WTC11 (cell line): Measurements from ENCODE around the gene OBSCN. TPM values are rescaled to one million over a fixed set of nuclear protein-coding genes. Genes with fewer than 3 reads are reported as not detected.

Source experiments
- ATAC-seq: fragments of 200-7000 bp; cut with Tn5 transposase; 2 replicates; pipeline ENCODE4 v1.10.0; 2021; ENCODE audit warnings: mild to moderate bottlenecking, moderate library complexity
- CTCF ChIA-PET: fragments of 300-600 bp; sonication (Branson Sonifier 250); formaldehyde crosslinking; loops from one replicate; lab custom pipeline; 2021; ENCODE audit warnings: antibody characterized with exemption; lab: Charles Lee
- POLR2A ChIA-PET: fragments of 350-600 bp; sonication (Branson Sonifier 250); formaldehyde crosslinking; loops from one replicate; lab custom pipeline; 2021; ENCODE audit warnings: antibody characterized with exemption; lab: Charles Lee
- DNase-seq: peaks from one replicate; pipeline ENCODE4 v3.0.0; 2021; ENCODE audit warnings: low spot score
- H3K27ac Mint-ChIP-seq: 2 replicates; pipeline ENCODE4 v1.8.0; 2021; ENCODE audit warnings: mixed read lengths
- H3K27me3 Mint-ChIP-seq: 2 replicates; pipeline ENCODE4 v1.8.0; 2021; ENCODE audit warnings: low read depth, mild to moderate bottlenecking, moderate library complexity, mixed read lengths
- H3K36me3 Mint-ChIP-seq: 2 replicates; pipeline ENCODE4 v1.8.0; 2021; ENCODE audit warnings: mixed read lengths
- H3K4me1 Mint-ChIP-seq: 2 replicates; pipeline ENCODE4 v1.8.0; 2022; ENCODE audit warnings: mixed read lengths
- H3K4me3 Mint-ChIP-seq: 2 replicates; pipeline ENCODE4 v1.8.0; 2021; ENCODE audit warnings: mild to moderate bottlenecking, moderate library complexity, mixed read lengths
- H3K9me3 Mint-ChIP-seq: 2 replicates; pipeline ENCODE4 v1.8.0; 2021; ENCODE audit warnings: mixed read lengths
- ATF1 ChIP-seq: sonication (generic); formaldehyde crosslinking; IDR thresholded peaks from 2 replicates; pipeline ENCODE4 v1.8.1; 2023; ENCODE audit warnings: mild to moderate bottlenecking, moderate library complexity, missing genetic modification reagents
- CREB1 ChIP-seq: sonication (generic); formaldehyde crosslinking; IDR thresholded peaks from 2 replicates; pipeline ENCODE4 v1.8.0; 2023; ENCODE audit warnings: mild to moderate bottlenecking, missing genetic modification reagents
- CTCF ChIP-seq: fragments of 200-600 bp; IDR thresholded peaks from 2 replicates; pipeline ENCODE4 v1.8.0; 2022; ENCODE audit warnings: antibody characterized with exemption
- E2F4 ChIP-seq: sonication (generic); formaldehyde crosslinking; IDR thresholded peaks from 2 replicates; pipeline ENCODE4 v1.8.1; 2022; ENCODE audit warnings: low read depth, mild to moderate bottlenecking, moderate library complexity, missing genetic modification reagents, borderline replicate concordance
- GRHL2 ChIP-seq: fragments of 250-450 bp; sonication (Bioruptor Pico); IDR thresholded peaks from 2 replicates; pipeline ENCODE4 v1.8.0; 2022; ENCODE audit warnings: mild to moderate bottlenecking, moderate library complexity; ENCODE audit not compliant: insufficient replicate concordance, severe bottlenecking
- IRF2 ChIP-seq: sonication (generic); formaldehyde crosslinking; IDR thresholded peaks from 2 replicates; pipeline ENCODE4 v1.8.0; 2022; ENCODE audit warnings: low read depth, missing genetic modification reagents, borderline replicate concordance
- MLX ChIP-seq: sonication (generic); formaldehyde crosslinking; IDR thresholded peaks from 2 replicates; pipeline ENCODE4 v1.8.1; 2023; ENCODE audit warnings: mild to moderate bottlenecking, missing genetic modification reagents, moderate library complexity
- SOX15 ChIP-seq: fragments of 250-450 bp; sonication (Bioruptor Pico); IDR thresholded peaks from 2 replicates; pipeline ENCODE4 v1.9.0; 2021; ENCODE audit warnings: mild to moderate bottlenecking
- SP1 ChIP-seq: sonication (generic); formaldehyde crosslinking; conservative IDR thresholded peaks from 2 replicates; pipeline ENCODE4 v1.8.1; 2022; ENCODE audit warnings: missing genetic modification reagents
- TCF7 ChIP-seq: sonication (generic); formaldehyde crosslinking; IDR thresholded peaks from 2 replicates; pipeline ENCODE4 v1.8.0; 2022; ENCODE audit warnings: mild to moderate bottlenecking, low read depth, missing genetic modification reagents, moderate library complexity
- ZNF232 ChIP-seq: sonication (generic); formaldehyde crosslinking; IDR thresholded peaks from 2 replicates; pipeline ENCODE4 v1.8.0; 2022; ENCODE audit warnings: mild to moderate bottlenecking, missing genetic modification reagents
- ZNF281 ChIP-seq: sonication (generic); formaldehyde crosslinking; IDR thresholded peaks from 2 replicates; pipeline ENCODE4 v1.8.0; 2023; ENCODE audit warnings: mild to moderate bottlenecking, missing genetic modification reagents
- ZNF396 ChIP-seq: fragments of 250-450 bp; sonication (Bioruptor Pico); IDR thresholded peaks from 2 replicates; pipeline ENCODE4 v1.8.0; 2021; ENCODE audit warnings: mild to moderate bottlenecking, moderate library complexity, borderline replicate concordance
- ZNF423 ChIP-seq: fragments of 250-450 bp; sonication (Bioruptor Pico); IDR thresholded peaks from 2 replicates; pipeline ENCODE4 v2.1.2; 2022; ENCODE audit warnings: mild to moderate bottlenecking, moderate library complexity
- total RNA-seq: library from RNA; stranded (reverse); gene quantifications from 3 replicates; pipeline ENCODE4 v1.2.3, GENCODE V29; 2021
- TF ChIP-seq, protein P1 (sequence below): sonication (generic); formaldehyde crosslinking; IDR thresholded peaks from 2 replicates; pipeline ENCODE4 v1.8.0; 2022; ENCODE audit warnings: missing genetic modification reagents
- TF ChIP-seq, protein P2 (sequence below): sonication (generic); formaldehyde crosslinking; IDR thresholded peaks from 2 replicates; pipeline ENCODE4 v1.8.0; 2022; ENCODE audit warnings: mild to moderate bottlenecking, missing genetic modification reagents

Gene OBSCN
- total RNA-seq, 1 experiment from 2014 or later = 38.8 TPM

DNA sequence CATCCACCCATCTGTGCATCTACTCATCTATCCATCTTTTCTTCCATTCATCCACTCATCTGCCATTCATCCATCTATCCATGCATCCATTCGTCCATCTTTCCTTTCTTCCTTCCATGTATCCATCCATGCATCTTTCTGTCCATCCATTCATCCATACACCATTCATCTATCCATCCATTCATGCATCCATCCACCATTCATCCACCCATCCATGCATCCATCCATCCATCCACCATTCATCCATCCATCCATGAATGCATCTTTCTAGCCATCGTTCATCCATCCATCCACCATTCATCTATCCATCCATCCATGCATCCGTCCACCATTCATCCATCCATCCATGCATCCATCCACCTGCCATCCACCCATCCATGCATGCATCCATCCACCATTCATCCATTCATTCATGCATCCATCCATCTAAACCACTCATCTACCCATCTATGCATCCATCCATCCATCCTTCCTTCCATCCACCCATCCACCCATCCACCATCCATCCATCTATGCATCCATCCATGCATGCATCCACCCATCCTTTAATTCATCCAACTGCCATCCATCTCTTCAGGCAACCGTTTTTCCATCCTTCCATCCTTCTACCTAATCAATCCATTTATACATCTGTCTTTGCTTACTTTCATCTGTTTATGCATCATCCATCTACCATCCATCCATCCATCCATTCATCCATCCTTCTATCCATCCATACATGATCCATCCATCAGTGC, 111.7 kb downstream of the OBSCN start (continued):
- TF ChIP-seq ZNF281 (CRISPR knock-in tag) (no peak), SOX15 (no peak)

DNA sequence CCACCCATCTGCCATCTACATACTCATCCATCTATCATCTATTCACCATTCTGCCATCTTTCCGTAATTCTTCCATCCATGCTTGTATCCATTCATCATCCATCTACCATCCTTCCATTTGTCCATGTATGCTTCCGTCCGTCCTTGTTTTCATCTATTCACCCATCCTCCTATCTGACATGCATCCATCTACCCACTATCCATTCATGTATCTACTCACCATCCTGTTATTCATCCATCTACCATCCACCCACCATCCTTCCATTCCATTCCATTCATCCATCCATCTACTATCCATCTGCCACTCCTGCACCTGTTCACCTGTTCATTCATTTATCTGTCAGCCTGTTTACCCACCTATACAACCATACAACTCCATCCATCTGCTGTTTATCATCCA, 112.5 kb downstream of the OBSCN start:
- DNase-seq (no peak), ATAC-seq (no peak)
- Mint-ChIP-seq H3K4me1 (peaks cover under 1% of the 10 kb centered on the region; the same call in 1 of the 2 replicates), H3K27me3 (no peaks in the 10 kb centered on the region), H3K27ac (no peak overlapping the region), H3K9me3 (no peaks in the 10 kb centered on the region), H3K4me3 (no peak overlapping the region), H3K36me3 (peaks cover 18% of the 10 kb centered on the region)
- no peak for TF ChIP-seq SP1 (CRISPR knock-in tag)
- no peak for TF ChIP-seq ZNF423 (CRISPR knock-in tag)
- no peak for TF ChIP-seq E2F4 (CRISPR knock-in tag)
- no peak for TF ChIP-seq GRHL2 (CRISPR knock-in tag)
- TF ChIP-seq MLX (CRISPR knock-in tag) = no peak
- no peak for TF ChIP-seq CTCF
- TF ChIP-seq ZNF232 (CRISPR knock-in tag) = no peak
- TF ChIP-seq ATF1 (CRISPR knock-in tag) = no peak
- TF ChIP-seq, protein P1, sequence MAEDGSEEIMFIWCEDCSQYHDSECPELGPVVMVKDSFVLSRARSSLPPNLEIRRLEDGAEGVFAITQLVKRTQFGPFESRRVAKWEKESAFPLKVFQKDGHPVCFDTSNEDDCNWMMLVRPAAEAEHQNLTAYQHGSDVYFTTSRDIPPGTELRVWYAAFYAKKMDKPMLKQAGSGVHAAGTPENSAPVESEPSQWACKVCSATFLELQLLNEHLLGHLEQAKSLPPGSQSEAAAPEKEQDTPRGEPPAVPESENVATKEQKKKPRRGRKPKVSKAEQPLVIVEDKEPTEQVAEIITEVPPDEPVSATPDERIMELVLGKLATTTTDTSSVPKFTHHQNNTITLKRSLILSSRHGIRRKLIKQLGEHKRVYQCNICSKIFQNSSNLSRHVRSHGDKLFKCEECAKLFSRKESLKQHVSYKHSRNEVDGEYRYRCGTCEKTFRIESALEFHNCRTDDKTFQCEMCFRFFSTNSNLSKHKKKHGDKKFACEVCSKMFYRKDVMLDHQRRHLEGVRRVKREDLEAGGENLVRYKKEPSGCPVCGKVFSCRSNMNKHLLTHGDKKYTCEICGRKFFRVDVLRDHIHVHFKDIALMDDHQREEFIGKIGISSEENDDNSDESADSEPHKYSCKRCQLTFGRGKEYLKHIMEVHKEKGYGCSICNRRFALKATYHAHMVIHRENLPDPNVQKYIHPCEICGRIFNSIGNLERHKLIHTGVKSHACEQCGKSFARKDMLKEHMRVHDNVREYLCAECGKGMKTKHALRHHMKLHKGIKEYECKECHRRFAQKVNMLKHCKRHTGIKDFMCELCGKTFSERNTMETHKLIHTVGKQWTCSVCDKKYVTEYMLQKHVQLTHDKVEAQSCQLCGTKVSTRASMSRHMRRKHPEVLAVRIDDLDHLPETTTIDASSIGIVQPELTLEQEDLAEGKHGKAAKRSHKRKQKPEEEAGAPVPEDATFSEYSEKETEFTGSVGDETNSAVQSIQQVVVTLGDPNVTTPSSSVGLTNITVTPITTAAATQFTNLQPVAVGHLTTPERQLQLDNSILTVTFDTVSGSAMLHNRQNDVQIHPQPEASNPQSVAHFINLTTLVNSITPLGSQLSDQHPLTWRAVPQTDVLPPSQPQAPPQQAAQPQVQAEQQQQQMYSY (CRISPR knock-in tag) = no peak
- no peak for TF ChIP-seq ZNF396 (CRISPR knock-in tag)
- no peak for TF ChIP-seq IRF2 (CRISPR knock-in tag)
- TF ChIP-seq, protein P2, sequence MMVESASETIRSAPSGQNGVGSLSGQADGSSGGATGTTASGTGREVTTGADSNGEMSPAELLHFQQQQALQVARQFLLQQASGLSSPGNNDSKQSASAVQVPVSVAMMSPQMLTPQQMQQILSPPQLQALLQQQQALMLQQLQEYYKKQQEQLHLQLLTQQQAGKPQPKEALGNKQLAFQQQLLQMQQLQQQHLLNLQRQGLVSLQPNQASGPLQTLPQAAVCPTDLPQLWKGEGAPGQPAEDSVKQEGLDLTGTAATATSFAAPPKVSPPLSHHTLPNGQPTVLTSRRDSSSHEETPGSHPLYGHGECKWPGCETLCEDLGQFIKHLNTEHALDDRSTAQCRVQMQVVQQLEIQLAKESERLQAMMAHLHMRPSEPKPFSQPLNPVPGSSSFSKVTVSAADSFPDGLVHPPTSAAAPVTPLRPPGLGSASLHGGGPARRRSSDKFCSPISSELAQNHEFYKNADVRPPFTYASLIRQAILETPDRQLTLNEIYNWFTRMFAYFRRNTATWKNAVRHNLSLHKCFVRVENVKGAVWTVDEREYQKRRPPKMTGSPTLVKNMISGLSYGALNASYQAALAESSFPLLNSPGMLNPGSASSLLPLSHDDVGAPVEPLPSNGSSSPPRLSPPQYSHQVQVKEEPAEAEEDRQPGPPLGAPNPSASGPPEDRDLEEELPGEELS = no peak
- TF ChIP-seq CREB1 = no peak
- TF ChIP-seq TCF7 (CRISPR knock-in tag) = no peak
- ChIA-PET POLR2A (no interaction called here), CTCF (no interaction called here)
